Measurements from ENCODE around the gene ASIC5. TPM values are rescaled to one million over a fixed set of nuclear protein-coding genes. Genes with fewer than 3 reads are reported as not detected.

The ASIC5 gene, protein sequence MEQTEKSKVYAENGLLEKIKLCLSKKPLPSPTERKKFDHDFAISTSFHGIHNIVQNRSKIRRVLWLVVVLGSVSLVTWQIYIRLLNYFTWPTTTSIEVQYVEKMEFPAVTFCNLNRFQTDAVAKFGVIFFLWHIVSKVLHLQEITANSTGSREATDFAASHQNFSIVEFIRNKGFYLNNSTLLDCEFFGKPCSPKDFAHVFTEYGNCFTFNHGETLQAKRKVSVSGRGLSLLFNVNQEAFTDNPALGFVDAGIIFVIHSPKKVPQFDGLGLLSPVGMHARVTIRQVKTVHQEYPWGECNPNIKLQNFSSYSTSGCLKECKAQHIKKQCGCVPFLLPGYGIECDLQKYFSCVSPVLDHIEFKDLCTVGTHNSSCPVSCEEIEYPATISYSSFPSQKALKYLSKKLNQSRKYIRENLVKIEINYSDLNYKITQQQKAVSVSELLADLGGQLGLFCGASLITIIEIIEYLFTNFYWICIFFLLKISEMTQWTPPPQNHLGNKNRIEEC
- total RNA-seq = not detected in 2 replicates

DNA sequence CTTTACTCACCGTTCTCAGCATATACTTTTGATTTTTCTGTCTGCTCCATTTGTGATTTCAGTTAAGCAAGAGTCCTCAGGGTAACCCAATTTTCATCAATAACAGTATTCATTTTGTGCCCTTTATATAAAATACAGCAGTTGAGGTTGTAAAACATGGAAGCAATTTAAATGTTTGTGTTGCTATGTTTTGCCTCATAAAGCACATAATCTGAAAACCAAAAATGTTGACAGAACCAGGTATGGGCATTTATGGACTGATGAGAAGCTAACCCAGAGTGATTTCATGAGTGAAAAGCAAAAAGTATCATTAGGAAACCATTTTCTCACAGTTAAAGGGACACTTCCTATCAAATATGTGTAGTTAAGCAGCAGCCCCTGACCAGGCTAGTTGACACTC, at the start of gene ASIC5:
Gene ASIC5 (minus strand): TSS at position 101 of the 400 bp plus-strand sequence. CDS start 51 bp downstream, at position 50.

GRCh38 chr4:155903453-155903852, 37.4 kb upstream of the ASIC5 start, which contains the start of gene TDO2:
Gene TDO2 (plus strand): TSS chr4:155903696. CDS start chr4:155903759, 63 bp downstream.

Other genes with a start within 250 kb of the ASIC5 start
- 0.86 and 1.3 TPM in 2 replicates for gene GUCY1A1, start 199.4 kb downstream of the ASIC5 start, total RNA-seq
- 2.3 and 2.9 TPM in 2 replicates for gene GUCY1B1, start 107.3 kb downstream of the ASIC5 start, total RNA-seq
- 0.26 and 1.6 TPM in 2 replicates for gene TDO2, start 37.4 kb upstream of the ASIC5 start, total RNA-seq
- gene CTSO, start 87.6 kb upstream of the ASIC5 start, total RNA-seq = 28.4 and 31.1 TPM in 2 replicates

Data from articular chondrocyte of knee joint (primary cell).